Sigmoid colon (tissue), 4 donors: ENCODE data around the gene LRRC74B.

ENCODE experiments used
- POLR2A ChIP-seq, 2 donors: fragments of 450-650 bp; IDR thresholded peaks; one replicate each; pipeline ENCODE4 v1.6.1; 2016; ENCODE audit warnings: antibody characterized with exemption in 2 of 2, mild to moderate bottlenecking in 2 of 2, moderate library complexity in 2 of 2
- POLR2AphosphoS5 ChIP-seq, 4 donors: sonication (generic); formaldehyde crosslinking; IDR thresholded peaks; one replicate each; pipeline ENCODE4 v1.6.1; 2017; ENCODE audit warnings: antibody characterized with exemption in 4 of 4
- TF ChIP-seq, protein P1 (sequence below), 4 experiments: fragments of 450-650 bp in 3 of 4; fragments of 200-600 bp in 1 of 4; IDR thresholded peaks; one replicate each; pipeline ENCODE4 v1.5.1; 2016 to 2019; ENCODE audit warnings: antibody characterized with exemption in 4 of 4, mild to moderate bottlenecking in 3 of 4, moderate library complexity in 2 of 4

DNA sequence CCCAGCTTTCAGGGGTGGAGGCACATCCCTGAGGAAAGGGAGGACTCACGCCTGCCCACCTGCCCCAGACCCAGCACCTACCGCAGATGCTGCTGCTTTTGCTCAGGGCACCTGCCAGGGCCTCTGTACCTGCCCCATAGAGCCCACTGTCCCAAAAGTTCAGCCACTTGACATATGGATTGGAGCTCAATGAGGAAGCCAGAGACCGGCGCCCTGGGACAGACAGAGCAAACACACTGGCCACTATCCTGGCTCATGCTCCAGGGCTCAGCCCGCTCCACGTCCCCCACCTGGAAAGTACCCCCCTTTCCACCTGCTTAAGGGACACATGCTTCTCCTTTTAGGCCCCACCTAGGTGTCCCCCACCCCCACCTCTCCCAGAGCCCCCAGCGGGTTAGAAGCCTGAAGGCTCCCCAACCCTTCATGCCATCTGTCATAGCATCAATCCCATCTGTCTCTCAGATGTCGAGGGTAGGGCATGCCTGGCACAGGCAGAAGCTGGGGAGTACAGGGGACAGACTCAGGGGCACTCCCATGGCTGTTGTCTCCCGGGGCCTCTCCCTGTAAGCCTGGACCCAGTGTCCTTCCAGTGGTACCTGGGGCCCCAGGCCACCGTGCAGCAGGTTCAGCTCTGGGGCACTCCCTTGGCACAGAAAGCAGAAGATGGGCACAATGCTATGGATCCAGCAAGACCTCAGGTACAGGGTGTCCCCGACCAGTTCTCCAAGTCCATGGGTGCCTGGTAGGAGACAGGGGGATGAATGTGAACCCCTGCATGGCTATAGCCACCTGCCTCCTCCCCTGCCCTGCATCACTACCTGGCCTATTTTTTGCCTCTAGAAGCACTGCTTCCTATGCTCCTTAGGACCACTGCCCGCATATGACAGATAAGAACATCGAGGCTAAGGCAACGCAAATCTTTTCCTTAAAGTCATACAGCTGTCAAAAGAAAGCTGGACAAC lies 33.0 kb upstream of the LRRC74B start:
- TF ChIP-seq, protein P1, sequence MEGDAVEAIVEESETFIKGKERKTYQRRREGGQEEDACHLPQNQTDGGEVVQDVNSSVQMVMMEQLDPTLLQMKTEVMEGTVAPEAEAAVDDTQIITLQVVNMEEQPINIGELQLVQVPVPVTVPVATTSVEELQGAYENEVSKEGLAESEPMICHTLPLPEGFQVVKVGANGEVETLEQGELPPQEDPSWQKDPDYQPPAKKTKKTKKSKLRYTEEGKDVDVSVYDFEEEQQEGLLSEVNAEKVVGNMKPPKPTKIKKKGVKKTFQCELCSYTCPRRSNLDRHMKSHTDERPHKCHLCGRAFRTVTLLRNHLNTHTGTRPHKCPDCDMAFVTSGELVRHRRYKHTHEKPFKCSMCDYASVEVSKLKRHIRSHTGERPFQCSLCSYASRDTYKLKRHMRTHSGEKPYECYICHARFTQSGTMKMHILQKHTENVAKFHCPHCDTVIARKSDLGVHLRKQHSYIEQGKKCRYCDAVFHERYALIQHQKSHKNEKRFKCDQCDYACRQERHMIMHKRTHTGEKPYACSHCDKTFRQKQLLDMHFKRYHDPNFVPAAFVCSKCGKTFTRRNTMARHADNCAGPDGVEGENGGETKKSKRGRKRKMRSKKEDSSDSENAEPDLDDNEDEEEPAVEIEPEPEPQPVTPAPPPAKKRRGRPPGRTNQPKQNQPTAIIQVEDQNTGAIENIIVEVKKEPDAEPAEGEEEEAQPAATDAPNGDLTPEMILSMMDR (IDR thresholded peaks at IDR 0.05) = no peak
- TF ChIP-seq POLR2A (IDR thresholded peaks at IDR 0.05) (no peak), POLR2AphosphoS5 (IDR thresholded peaks at IDR 0.05) (no peak)
